Pancreas (tissue), 10 donors: ENCODE data around the gene GXYLT2. TPM values are rescaled to one million over a fixed set of nuclear protein-coding genes. Genes with fewer than 3 reads are reported as not detected.

Experiments
- ATAC-seq, 4 donors: fragments of 200-7000 bp; cut with Tn5 transposase; one replicate each; pipeline versions ENCODE4 v1.8.0 to v1.9.1; 2020; ENCODE audit warnings: mild to moderate bottlenecking in 4 of 4, moderate library complexity in 4 of 4
- DNase-seq, 6 donors: peaks; one replicate each; pipeline ENCODE4 v3.0.0-alpha.2; 2020
- FAIRE-seq: peaks from 2 replicates; lab custom pipeline; 2012; peaks lifted over from hg19 to GRCh38; lab: Jason Lieb, UNC
- H3K27ac ChIP-seq, 4 donors: fragments of 200-600 bp; sonication (generic); 1 replicate in 3 of 4; 2 replicates in 1 of 4; pipeline versions ENCODE4 v1.5.0 to v1.8.0; 2020
- H3K27me3 ChIP-seq, 4 donors: fragments of 200-600 bp; one replicate each; pipeline ENCODE4 v1.8.0; 2021
- H3K36me3 ChIP-seq, 3 donors: fragments of 200-600 bp; sonication (generic) in 1 of 3; one replicate each; pipeline versions ENCODE4 v1.5.0 to v1.8.0; 2020 to 2021
- H3K4me1 ChIP-seq, 3 donors: fragments of 200-600 bp; one replicate each; pipeline ENCODE4 v1.8.0; 2021
- H3K4me3 ChIP-seq, 4 donors: fragments of 200-600 bp; sonication (generic) in 2 of 4; one replicate each; pipeline versions ENCODE4 v1.5.0 to v1.8.0; 2020 to 2021
- H3K9me3 ChIP-seq, 4 donors: fragments of 200-600 bp; one replicate each; pipeline ENCODE4 v1.8.0; 2021
- CTCF ChIP-seq, 4 donors: fragments of 200-600 bp; sonication (generic) in 3 of 4; IDR thresholded peaks; one replicate each; pipeline versions ENCODE4 v1.5.0 to v1.8.0; 2021; ENCODE audit warnings: antibody characterized with exemption in 4 of 4
- WGBS, 2 donors: extraction: QIAGEN DNeasy Blood & Tissue Kit; methylation state at CpG; one replicate each; pipeline ENCODE4 v1.1.7; 2013; 5-methylcytosine and 5-hydroxymethylcytosine counted together
- intact Hi-C, 3 donors: fragments of 100-400 bp; cut with DNase I; formaldehyde crosslinking; loops; one replicate each; pipeline versions ENCODE4 v1.11.1 to v1.14.2; 2022
- polyA plus RNA-seq, 2 donors: library from polyadenylated mRNA; stranded (reverse); fragments of 200-250 nt; gene quantifications; one replicate each; pipeline ENCODE4 v1.2.3, GENCODE V29; 2013
- total RNA-seq, 6 donors: library from RNA; stranded (reverse); fragmentation: NEBNext Ultra II Directional in 4 of 6; extraction: Animal tissue kit (Norgen Biotek cat#: 25700) in 4 of 6; gene quantifications; one replicate each; pipeline versions ENCODE4 v1.2.1 to v1.2.4, GENCODE V29; 2021 to 2023
- donor health status: healthy with polysubstance abuse.
- donor health status: DM: no; HTN: no; CAD: no; lungs with moderate emphysema.
- donor health status: DM: no; HTN: no; CAD: no.
- donor health status: control.
- donor health status: control.
- donor health status: Bipolar disorder and iron deficiency.
- donor health status: DM: yes; HTN: yes; CAD: no.
- donor health status: DM: no; HTN: no; CAD: no.
- donor health status: DM: no; HTN: no; CAD: no.
- donor health status: DM: yes; HTN: yes; CAD: no.

Gene GXYLT2
- total and polyA plus RNA-seq, 8 donors = 0.19 to 7.5 (median 4.2) TPM

- DNase-seq = peak in 2 of 6 donors; percentile 11 to 13
- intact Hi-C loops = no loop called here
- FAIRE-seq = peak; percentile 32
Measured at GRCh38 chr3:72960812-72961518, 73.1 kb downstream of the GXYLT2 start.

GRCh38 chr3:72961752-72962151, 73.9 kb downstream of the GXYLT2 start:
- WGBS, 2 donors = 67 to 75% methylated on average over 4 of the region's 4 CpGs
- Histone ChIP-seq H3K36me3 (no peaks in the 10 kb centered on the region), H3K27me3 (no peaks in the 10 kb centered on the region), H3K4me3 (no peak overlapping the region), H3K27ac (no peak overlapping the region), H3K4me1 (peaks cover 0 to 9% (median 0%) of the 10 kb centered on the region in 3 donors), H3K9me3 (no peaks in the 10 kb centered on the region)
- FAIRE-seq (no peak), ATAC-seq (no peak), DNase-seq (no peak)
- no peak for TF ChIP-seq CTCF (IDR thresholded peaks at IDR 0.05)
- intact Hi-C loops = no loop called here

More at GRCh38 chr3:72960812-72961518, 73.1 kb downstream of the GXYLT2 start:
- TF ChIP-seq CTCF (IDR thresholded peaks at IDR 0.05) = no peak
- ATAC-seq = peak; percentile 57 to 74 (median 68)
- Histone ChIP-seq H3K27ac (peak overlapping the region in 1 of 4 donors; percentile 34), H3K9me3 (no peaks in the 10 kb centered on the region), H3K4me3 (no peak overlapping the region), H3K27me3 (no peaks in the 10 kb centered on the region), H3K4me1 (peaks cover 0 to 9% (median 0%) of the 10 kb centered on the region in 3 donors), H3K36me3 (no peaks in the 10 kb centered on the region)
- WGBS, 2 donors = 41 to 46% methylated on average over 7 of the region's 7 CpGs

GRCh38 chr3:72962317-72962716, 74.5 kb downstream of the GXYLT2 start:
- Histone ChIP-seq H3K27ac (no peak overlapping the region), H3K9me3 (no peaks in the 10 kb centered on the region), H3K4me3 (no peak overlapping the region), H3K27me3 (no peaks in the 10 kb centered on the region), H3K36me3 (no peaks in the 10 kb centered on the region), H3K4me1 (peaks cover 0 to 9% (median 0%) of the 10 kb centered on the region in 3 donors)
- intact Hi-C loops = no loop called here
- no peak for ATAC-seq
- no peak for DNase-seq
- no peak for TF ChIP-seq CTCF (IDR thresholded peaks at IDR 0.05)
- no peak for FAIRE-seq

GRCh38 chr3:72964633-72965032, 76.8 kb downstream of the GXYLT2 start:
- intact Hi-C loops = no loop called here
- no peak for ATAC-seq
- FAIRE-seq = no peak

More at GRCh38 chr3:72964633-72965032, 76.8 kb downstream of the GXYLT2 start:
- Histone ChIP-seq H3K4me3 (no peak overlapping the region), H3K9me3 (no peaks in the 10 kb centered on the region), H3K36me3 (no peaks in the 10 kb centered on the region), H3K27ac (no peak overlapping the region), H3K27me3 (no peaks in the 10 kb centered on the region), H3K4me1 (peaks cover 0 to 9% (median 0%) of the 10 kb centered on the region in 3 donors)
- TF ChIP-seq CTCF (IDR thresholded peaks at IDR 0.05) = no peak
- DNase-seq = no peak
